NCI-H187 (cell line): ENCODE results near the gene COG2.
"Not testable (repeated sequence)": the region's sequence is repeated elsewhere in the genome, so short reads cannot be mapped to it uniquely, and the experiment has no call there.

Experiments used
- DNase-seq, 2 experiments: peaks; one replicate each; lab custom pipeline; 2025; lab: John Stamatoyannopoulos, UW

COG2 gene

GRCh38 chr1:230624097-230624713 lies 18.1 kb upstream of the COG2 start:
- DNase-seq = no peak

- DNase-seq = no peak
These were observed 16.0 kb upstream of the COG2 start for GRCh38 chr1:230626232-230626631.

- no peak for DNase-seq
These were observed 14.5 kb upstream of the COG2 start for GRCh38 chr1:230627767-230628166.

- no peak for DNase-seq
These were observed 12.8 kb upstream of the COG2 start for GRCh38 chr1:230629511-230629910.

- DNase-seq = no peak
These were observed 10.8 kb upstream of the COG2 start for GRCh38 chr1:230631477-230631876.

- no peak for DNase-seq
These were observed 9.9 kb upstream of the COG2 start for GRCh38 chr1:230632273-230632873.

GRCh38 chr1:230633469-230633868 lies 8.8 kb upstream of the COG2 start:
- DNase-seq = no peak

- DNase-seq = no peak
These were observed 7.9 kb upstream of the COG2 start for GRCh38 chr1:230634384-230634783.

GRCh38 chr1:230636575-230637148 lies 5.6 kb upstream of the COG2 start:
- no peak for DNase-seq

GRCh38 chr1:230639714-230640209 lies 2.5 kb upstream of the COG2 start:
- no peak for DNase-seq

- no peak for DNase-seq
These were observed 935 bp upstream of the COG2 start for GRCh38 chr1:230641346-230641745.

GRCh38 chr1:230641900-230642262 lies 400 bp upstream of the COG2 start:
- no peak for DNase-seq

- DNase-seq = no peak
These were observed 1.6 kb downstream of the COG2 start for GRCh38 chr1:230643908-230644307.

GRCh38 chr1:230646710-230647302 lies 4.5 kb downstream of the COG2 start:
- no peak for DNase-seq

GRCh38 chr1:230647321-230647720 lies 5.0 kb downstream of the COG2 start:
- DNase-seq = no peak

- no peak for DNase-seq
These were observed 5.8 kb downstream of the COG2 start for GRCh38 chr1:230648114-230648513.

GRCh38 chr1:230650300-230650699 lies 8.0 kb downstream of the COG2 start:
- DNase-seq = no peak

- DNase-seq = no peak
These were observed 9.0 kb downstream of the COG2 start for GRCh38 chr1:230651235-230651634.

GRCh38 chr1:230656719-230657118 lies 14.4 kb downstream of the COG2 start:
- not testable (repeated sequence) for DNase-seq

- not testable (repeated sequence) for DNase-seq
These were observed 15.8 kb downstream of the COG2 start for GRCh38 chr1:230658103-230658502.

- no peak for DNase-seq
These were observed 16.4 kb downstream of the COG2 start for GRCh38 chr1:230658691-230659090.

- no peak for DNase-seq
These were observed 19.7 kb downstream of the COG2 start for GRCh38 chr1:230661976-230662375.

GRCh38 chr1:230668227-230668626 lies 25.9 kb downstream of the COG2 start:
- DNase-seq = no peak
